Omental fat pad (tissue), 4 donors: ENCODE results near the gene ECI2. TPM values are rescaled to one million over a fixed set of nuclear protein-coding genes. Genes with fewer than 3 reads are reported as not detected.
"Not testable (repeated sequence)": the region's sequence is repeated elsewhere in the genome, so short reads cannot be mapped to it uniquely, and the experiment has no call there.

ENCODE experiments used
- ATAC-seq: fragments of 150-250 bp; one replicate; pipeline ENCODE4 v1.9.1; 2016; ENCODE audit warnings: mild to moderate bottlenecking, moderate library complexity; ENCODE audit not compliant: low FRiP score
- DNase-seq: peaks from one replicate; pipeline ENCODE4 v3.0.0-alpha.2; 2019; ENCODE audit warnings: low spot score
- CTCF ChIP-seq, 3 donors: fragments of 450-650 bp; IDR thresholded peaks; one replicate each; pipeline ENCODE4 v1.5.1; 2016 to 2017; ENCODE audit warnings: antibody characterized with exemption in 3 of 3, mild to moderate bottlenecking in 3 of 3, moderate library complexity in 2 of 3
- total RNA-seq, 4 donors: library from RNA; depleted of rRNA; stranded (reverse); fragments of >200 nt; gene quantifications; one replicate each; pipeline ENCODE4 v1.1.0, GENCODE V29; 2016

ECI2 gene
- total RNA-seq, 4 donors from 2014 or later = 48.8 to 82.2 (median 69.1) TPM

- TF ChIP-seq CTCF (IDR thresholded peaks at IDR 0.05) = no peak
- no peak for DNase-seq
- no peak for ATAC-seq
Measured at GRCh38 chr6:4114123-4114522, 21.3 kb downstream of the ECI2 start.

- no peak for ATAC-seq
- DNase-seq = no peak
- no peak for TF ChIP-seq CTCF (IDR thresholded peaks at IDR 0.05)
Measured at GRCh38 chr6:4113649-4114048, 21.7 kb downstream of the ECI2 start.

GRCh38 chr6:4112366-4112765 is 23.0 kb downstream of the ECI2 start:
- no peak for DNase-seq
- no peak for TF ChIP-seq CTCF (IDR thresholded peaks at IDR 0.05)
- no peak for ATAC-seq

GRCh38 chr6:4109363-4109815 is 26.0 kb downstream of the ECI2 start:
- ATAC-seq, DNase-seq: not testable (repeated sequence)

GRCh38 chr6:4108561-4109093 is 26.7 kb downstream of the ECI2 start:
- DNase-seq = no peak
- no peak for ATAC-seq
- no peak for TF ChIP-seq CTCF (IDR thresholded peaks at IDR 0.05)

- ATAC-seq (no peak), DNase-seq (no peak)
- no peak for TF ChIP-seq CTCF (IDR thresholded peaks at IDR 0.05)
Measured at GRCh38 chr6:4107873-4108272, 27.5 kb downstream of the ECI2 start.

- no peak for ATAC-seq
- DNase-seq = no peak
- no peak for TF ChIP-seq CTCF (IDR thresholded peaks at IDR 0.05)
Measured at GRCh38 chr6:4105980-4106536, 29.3 kb downstream of the ECI2 start.
